Activated CD4-positive, alpha-beta T cell treated with anti-CD3 and anti-CD28 coated beads for 4 hours (primary cell): Measurements from ENCODE around the gene XPNPEP2.
"Not testable (repeated sequence)": the region's sequence is repeated elsewhere in the genome, so short reads cannot be mapped to it uniquely, and the experiment has no call there.

Experiments used
- DNase-seq, 2 donors: peaks; one replicate each; pipeline ENCODE4 v3.0.0-alpha.2; 2020

Gene XPNPEP2

GRCh38 chrX:129719931-129720530 is 18.7 kb upstream of the XPNPEP2 start:
- no peak for DNase-seq

DNA sequence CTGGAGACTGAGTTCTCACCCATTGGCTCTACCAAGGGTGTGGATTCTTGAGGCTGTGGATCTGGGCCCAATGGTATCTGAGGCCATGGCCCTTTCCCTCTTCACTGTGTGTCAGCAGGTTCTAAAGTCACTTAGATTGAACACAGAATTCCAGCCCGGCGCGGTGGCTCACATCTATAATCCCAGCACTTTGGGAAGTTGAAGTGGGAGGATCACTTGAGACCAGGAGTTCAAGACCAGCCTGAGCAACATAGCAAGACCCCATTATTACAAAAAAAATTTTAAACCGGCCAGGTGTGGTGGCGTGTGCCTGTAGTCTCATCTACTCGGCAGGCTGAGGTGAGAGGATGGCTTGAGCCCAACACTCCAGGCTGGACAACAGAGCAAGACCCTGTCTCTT is 18.0 kb upstream of the XPNPEP2 start:
- no peak for DNase-seq

- DNase-seq, result no peak
Observed at GRCh38 chrX:129721414-129721813, 17.4 kb upstream of the XPNPEP2 start.

DNA sequence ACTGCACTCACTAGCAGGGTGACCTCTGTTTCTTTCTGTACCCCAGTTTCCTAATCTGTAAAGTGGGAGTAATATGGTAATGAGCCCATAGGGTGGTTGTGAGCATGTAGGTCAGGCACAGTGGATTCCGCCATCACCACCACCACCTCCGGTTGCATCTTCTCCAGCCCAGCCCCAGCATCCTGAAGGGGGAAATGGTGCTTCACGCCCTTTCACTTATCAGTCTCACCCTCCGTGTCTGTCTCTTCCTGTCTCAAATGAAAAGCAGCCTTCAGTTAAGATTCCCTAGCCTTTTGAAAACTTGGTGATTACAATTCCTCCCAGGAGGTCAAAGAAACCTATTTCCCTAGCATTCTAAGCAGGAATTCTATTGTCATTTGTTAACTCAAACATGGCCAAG is 16.9 kb upstream of the XPNPEP2 start:
- no peak for DNase-seq

GRCh38 chrX:129723511-129723910 is 15.3 kb upstream of the XPNPEP2 start:
- DNase-seq, result no peak

- DNase-seq, result no peak
Observed at GRCh38 chrX:129724754-129725153, 14.0 kb upstream of the XPNPEP2 start.

- peak in 1 of 2 donors; percentile 28 for DNase-seq
Observed at GRCh38 chrX:129726307-129727111, 12.3 kb upstream of the XPNPEP2 start.

DNA sequence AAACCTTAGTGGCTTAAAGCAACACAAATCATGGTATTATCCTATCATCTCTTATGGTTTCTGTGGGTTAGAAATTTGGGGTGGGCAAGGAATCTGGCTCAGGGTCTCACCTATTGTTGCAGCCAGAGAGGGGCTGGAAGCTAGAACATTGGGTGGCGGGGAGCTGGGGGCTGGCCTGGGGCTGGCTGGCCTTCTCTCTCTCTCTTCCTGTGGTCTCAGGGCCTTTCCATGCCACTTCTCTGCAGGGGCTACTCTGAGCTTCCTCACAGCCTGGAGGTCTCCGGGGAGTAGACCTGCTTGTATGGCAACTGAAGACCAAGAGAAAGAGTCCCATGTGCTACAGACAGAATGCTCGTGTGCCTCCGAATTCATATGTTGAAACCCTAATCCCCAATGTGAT is 10.7 kb upstream of the XPNPEP2 start:
- no peak for DNase-seq

- no peak for DNase-seq
Observed at GRCh38 chrX:129731228-129731627, 7.6 kb upstream of the XPNPEP2 start.

DNA sequence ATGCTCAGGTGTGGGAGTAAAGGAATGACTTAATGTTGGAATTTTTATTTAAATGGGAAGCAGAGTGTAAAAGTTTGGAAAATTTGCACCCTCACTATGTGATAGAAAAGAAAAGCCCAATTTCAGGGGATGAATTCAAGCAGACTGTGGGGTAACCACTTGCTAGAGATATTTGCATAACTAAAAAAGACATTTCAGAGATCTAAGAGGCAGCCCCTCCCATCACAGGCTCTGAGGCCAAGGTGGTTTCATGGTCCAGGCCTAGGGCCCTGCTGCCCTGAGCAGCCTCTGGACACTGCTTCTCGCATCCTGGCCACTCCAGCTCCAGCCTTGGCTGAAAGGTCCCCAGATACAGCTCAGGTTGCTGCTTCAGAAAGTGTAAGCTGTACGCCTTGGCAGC is 5.9 kb upstream of the XPNPEP2 start:
- DNase-seq, result no peak

GRCh38 chrX:129733335-129733734 is 5.4 kb upstream of the XPNPEP2 start:
- no peak for DNase-seq

DNA sequence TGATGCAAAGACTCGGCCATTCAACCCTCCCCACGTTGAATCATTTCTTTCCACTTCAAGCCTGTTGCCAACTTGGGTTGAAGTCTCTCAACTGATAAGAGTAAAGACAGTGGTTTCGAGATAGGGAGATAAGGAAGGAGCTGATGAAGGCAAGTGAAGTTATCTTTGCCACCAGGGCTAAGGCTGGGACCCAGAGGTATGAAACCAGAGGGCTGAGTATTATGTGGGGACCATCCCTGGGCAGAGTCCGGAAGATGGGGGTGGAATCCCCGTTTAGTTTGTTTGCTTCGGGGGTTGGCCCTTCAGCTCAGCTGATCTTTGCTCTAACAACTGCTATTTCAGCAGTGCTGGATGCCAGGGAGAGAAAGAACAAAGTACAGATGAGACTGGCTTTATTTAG is 2.3 kb upstream of the XPNPEP2 start:
- DNase-seq, result no peak

DNA sequence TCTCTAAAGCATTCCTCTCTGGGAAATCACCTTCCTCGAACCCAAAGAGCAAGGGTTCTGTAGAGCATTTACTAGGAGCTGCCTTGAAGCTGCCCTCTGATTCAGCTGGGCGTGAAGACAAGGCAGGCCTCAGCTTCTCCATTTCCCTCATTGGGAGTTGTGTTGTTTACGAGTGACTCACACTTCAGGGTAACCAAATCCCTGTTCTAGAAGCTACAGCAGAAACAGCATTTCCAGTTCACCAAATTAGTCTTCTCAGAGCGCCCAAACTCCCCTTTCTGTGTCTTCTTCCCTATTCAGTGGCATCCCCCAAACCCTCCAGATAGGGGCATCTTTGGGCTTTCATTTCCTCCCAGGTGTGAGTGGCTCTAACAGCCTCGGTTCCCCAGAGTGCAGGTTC is 863 bp upstream of the XPNPEP2 start:
- no peak for DNase-seq

DNA sequence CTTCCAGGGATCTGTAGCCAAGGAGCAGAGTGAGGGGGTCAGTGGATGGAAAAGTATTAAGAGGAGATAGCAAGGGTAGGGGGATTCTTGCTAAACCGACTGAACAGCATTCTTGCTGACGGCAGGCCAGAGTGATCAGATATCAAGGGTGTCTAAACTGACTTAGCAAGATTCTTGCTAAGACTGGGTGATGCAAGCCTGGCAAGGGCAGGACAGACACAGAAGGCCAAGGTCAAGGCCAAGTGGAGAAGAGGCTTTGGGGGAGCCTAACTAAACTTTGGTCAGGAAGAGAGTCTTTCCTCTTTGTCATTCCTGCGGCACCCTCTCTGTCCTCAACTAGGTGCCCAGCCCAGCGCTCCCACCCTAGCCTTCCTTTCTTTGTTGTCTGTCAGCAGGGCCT is 799 bp downstream of the XPNPEP2 start:
- no peak for DNase-seq

DNA sequence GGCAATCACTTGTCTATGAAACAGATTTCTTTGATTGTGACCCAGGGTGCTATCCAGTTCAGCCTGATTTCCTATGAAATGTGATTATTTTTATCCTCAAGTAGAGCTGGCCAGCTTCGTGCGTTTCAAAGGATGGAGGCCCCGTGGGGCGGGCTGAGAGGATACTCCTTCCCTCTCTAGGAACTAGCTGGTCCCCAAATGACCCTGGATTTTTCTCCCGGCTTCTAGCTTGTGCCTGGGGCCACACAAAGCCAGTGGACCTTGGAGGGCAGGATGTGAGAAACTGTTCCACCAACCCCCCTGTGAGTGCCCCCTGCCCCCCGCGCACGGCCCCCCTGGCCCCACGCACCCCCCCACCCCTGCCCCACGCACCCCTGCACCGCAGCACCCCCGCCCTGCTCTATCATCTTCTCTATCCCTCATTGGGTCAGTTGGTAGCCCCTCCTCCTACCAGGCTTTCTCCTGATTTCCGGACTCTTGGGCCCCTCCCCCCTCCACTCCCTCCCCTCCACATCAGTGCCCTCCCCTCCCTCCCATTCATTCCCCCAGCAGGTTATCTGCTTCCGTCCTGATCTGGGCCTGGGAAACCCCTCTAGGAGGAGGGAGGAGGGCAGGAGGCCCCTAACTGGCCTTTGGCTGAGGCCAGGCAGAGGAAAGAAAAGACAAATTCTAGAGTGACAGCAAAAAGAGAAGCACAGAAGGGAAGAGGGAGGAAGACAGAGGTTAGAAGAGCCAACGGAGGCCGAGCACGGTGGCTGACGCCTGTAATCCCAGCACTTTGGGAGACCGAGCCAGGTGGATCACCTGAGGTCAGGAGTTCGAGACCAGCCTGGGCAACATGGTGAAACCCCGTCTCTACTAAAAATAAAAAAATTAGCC is 3.3 kb downstream of the XPNPEP2 start:
- DNase-seq, result no peak

DNA sequence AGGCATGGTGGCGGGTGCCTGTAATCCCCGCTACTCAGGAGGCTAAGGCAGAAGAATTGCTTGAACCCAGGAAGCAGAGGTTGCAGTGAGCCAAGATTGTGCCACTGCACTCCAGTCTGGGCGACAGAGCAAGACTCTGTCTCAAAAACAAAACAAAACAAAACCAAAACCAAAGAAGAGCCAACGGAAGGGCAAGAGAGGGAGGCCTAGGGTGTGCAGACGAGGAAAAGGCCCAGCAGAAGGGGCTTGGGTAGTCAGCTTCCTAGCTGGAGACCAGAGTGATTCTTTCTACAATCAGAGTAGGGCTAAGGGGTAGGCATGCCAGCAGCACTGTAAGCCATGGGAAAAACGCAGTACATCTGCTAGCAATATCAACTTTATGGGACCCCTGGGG is 4.0 kb downstream of the XPNPEP2 start:
- not testable (repeated sequence) for DNase-seq

GRCh38 chrX:129743821-129744220 is 5.0 kb downstream of the XPNPEP2 start:
- no peak for DNase-seq

DNA sequence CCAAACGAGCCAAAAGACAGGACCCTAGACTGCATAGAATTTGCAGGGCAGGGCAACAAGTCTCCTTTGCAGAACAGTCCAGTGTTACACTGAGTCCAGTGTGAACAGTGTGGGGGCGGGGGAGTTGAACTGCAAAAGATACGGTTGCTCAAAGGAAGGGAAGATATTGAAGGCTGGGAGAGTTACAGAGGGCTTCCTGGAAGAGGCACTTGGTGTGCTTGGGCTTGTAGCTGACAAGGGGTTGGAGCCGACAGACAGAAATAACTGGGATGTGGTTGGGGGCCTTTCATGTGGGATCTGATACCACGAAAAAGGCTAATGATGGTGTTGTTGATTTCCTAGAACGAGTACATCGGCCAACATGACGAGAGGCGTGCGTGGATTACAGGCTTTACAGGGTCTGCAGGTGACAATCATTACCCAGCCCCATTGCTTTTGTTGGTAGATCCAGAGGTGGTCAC is 6.1 kb downstream of the XPNPEP2 start:
- DNase-seq, result peak in 1 of 2 donors; percentile 27

DNA sequence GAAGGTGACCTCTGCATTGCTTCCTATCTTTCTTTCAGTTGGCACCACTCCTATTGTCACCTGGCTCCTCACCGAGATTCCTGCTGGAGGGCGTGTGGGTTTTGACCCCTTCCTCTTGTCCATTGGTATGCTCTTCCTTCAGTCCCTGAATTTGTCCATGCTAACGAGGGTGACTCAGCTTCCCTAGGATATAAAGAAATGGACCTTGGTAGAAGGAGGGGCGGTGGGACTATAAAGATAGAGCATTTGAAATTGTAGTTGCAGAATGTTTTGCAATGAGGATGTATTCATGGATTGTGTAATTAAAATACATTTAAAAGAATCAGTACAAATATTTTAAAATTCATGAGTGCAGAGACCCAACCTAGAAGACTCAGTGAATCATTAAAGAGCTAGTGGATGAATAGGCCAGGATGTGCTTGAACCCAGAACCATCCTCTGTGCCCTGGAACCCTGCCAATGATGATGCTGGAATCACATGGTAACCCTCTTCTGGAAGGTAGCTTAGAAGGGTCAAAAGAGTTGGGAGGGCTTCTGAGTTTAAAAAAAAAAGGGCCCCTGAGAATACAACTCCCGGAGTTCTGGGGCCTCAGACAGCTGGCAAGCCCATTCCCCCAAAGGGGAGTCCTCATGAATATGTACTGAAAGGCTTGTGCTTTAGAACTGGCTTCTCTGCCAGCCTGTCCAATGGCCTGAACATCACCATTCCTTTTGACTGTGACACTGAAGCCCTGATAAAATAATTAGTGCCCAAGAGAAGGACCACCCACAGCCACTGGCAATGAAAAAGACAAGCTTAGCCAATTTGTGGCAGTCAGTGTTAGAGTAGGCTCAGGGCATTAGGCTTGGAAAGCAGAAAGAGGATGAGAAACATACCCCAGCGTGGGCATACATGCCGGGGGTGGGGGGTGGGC is 8.0 kb downstream of the XPNPEP2 start:
- DNase-seq, result no peak

DNA sequence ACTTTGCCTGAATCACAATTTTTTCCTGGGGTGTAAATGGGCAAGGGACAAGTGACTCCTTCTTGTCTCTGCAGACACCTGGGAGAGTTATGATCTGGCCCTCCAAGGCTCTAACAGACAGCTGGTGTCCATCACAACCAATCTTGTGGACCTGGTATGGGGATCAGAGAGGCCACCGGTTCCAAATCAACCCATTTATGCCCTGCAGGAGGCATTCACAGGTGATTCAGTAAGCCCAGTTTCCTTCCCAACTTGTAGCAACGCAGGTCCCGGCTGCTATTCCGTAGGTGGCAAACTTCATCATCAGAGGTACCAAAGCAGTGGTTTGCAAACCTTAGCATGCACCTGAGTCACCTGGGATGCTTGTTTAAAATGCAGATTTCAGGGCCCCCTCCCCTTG is 8.8 kb downstream of the XPNPEP2 start:
- DNase-seq, result no peak

- DNase-seq, result no peak
Observed at GRCh38 chrX:129748305-129748704, 9.5 kb downstream of the XPNPEP2 start.

- no peak for DNase-seq
Observed at GRCh38 chrX:129749069-129749468, 10.3 kb downstream of the XPNPEP2 start.

DNA sequence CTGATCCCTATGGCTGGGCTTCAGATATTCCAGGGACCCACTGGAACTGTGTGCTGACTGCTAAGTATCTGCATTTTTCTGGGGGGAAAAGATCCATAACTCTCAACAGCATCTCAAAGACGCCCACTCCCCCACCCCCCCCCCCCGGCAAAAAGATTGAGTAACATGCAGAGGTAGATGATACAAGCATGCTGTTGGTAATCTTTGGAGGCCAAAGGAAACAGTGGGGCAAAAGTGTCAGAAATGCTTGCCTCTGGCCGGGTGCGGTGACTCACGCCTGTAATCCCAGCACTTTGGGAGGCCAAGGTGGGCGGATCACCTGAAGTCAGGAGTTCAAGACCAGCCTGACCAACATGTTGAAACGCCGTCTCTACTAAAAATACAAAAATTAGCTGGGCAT is 12.2 kb downstream of the XPNPEP2 start:
- no peak for DNase-seq
